Liver (tissue), 3 donors: ENCODE data around the gene OR2H1.

Experiments
- CTCF ChIP-seq: fragments of 150-350 bp; IDR thresholded peaks from 2 replicates; pipeline ENCODE4 v1.5.1; 2017; ENCODE audit warnings: improper control_type of control experiment, low read depth, low read length; ENCODE audit not compliant: missing input control
- RXRA ChIP-seq, 2 donors: IDR thresholded peaks; 2 replicates each; pipeline ENCODE4 v1.6.1; 2017 to 2018; ENCODE audit warnings: antibody characterized with exemption in 2 of 2, mild to moderate bottlenecking in 1 of 2
- SP1 ChIP-seq: IDR thresholded peaks from 2 replicates; pipeline ENCODE4 v1.6.1; 2018; ENCODE audit warnings: antibody characterized with exemption, mild to moderate bottlenecking
- TAF1 ChIP-seq: conservative IDR thresholded peaks from 2 replicates; pipeline ENCODE4 v1.6.1; 2016; ENCODE audit warnings: antibody characterized with exemption, mild to moderate bottlenecking
- TF ChIP-seq, protein P1 (sequence below): IDR thresholded peaks from 2 replicates; pipeline ENCODE4 v1.6.1; 2016; ENCODE audit warnings: antibody characterized with exemption
- donor health status: healthy.
- donor health status: healthy.

DNA sequence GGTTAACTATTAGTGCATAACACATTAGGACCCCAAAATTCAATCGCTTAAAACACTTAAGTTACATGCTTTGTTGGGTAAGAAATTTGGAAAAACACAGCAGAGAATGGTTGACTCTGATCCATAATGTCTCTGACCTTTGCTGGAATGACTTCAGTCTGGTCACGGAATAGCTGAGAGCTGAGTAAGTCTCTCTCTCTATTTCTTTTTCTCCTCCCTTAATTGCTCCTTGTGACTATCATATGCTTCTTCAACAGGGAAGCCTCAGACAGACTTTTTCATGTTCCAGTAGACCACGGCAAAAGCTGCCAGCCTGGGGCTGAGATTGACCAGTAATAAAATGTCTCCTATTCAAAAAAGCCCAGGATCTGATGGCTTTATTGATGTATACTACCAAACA is 37.4 kb upstream of the OR2H1 start:
- TF ChIP-seq TAF1 (no peak), CTCF (no peak), RXRA (IDR thresholded peaks at IDR 0.05) (no peak), SP1 (no peak)
- TF ChIP-seq, protein P1, sequence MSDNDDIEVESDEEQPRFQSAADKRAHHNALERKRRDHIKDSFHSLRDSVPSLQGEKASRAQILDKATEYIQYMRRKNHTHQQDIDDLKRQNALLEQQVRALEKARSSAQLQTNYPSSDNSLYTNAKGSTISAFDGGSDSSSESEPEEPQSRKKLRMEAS = no peak
